SK-N-SH (cell line): ENCODE results near the gene MARS1. TPM values are rescaled to one million over a fixed set of nuclear protein-coding genes. Genes with fewer than 3 reads are reported as not detected.

Experiments used
- CTCF ChIA-PET: fragments of 300-600, 350-600 bp; formaldehyde crosslinking; extraction: SDS; loops from one replicate; lab custom pipeline; 2021; lab: Yijun Ruan, JAX
- POLR2A ChIA-PET: fragments of 350-600 bp; sonication (Branson Sonifier 250); formaldehyde crosslinking; extraction: SDS; loops from one replicate; lab custom pipeline; 2020; ENCODE audit warnings: antibody characterized with exemption, inconsistent platforms; lab: Yijun Ruan, JAX
- DNase-seq: peaks from one replicate; pipeline ENCODE4 v3.0.0; 2012
- H2AFZ ChIP-seq: fragments of 200-600 bp; sonication (generic); 2 replicates; pipeline ENCODE4 v1.8.1; 2016; ENCODE audit warnings: antibody characterized with exemption, mild to moderate bottlenecking, low read depth
- H3F3A ChIP-seq: fragments of 200-600 bp; sonication (generic); replicated peaks from 2 replicates; pipeline ENCODE3; 2016; ENCODE audit warnings: antibody characterized with exemption, mild to moderate bottlenecking; ENCODE audit not compliant: insufficient read depth
- H3K27ac ChIP-seq, 2 experiments: fragments of 200-500 bp in 1 of 2; fragments of 200-600 bp in 1 of 2; sonication (Bioruptor generic) in 1 of 2; sonication (generic), shearing (Covaris generic) in 1 of 2; 2 replicates each; pipeline versions ENCODE4 v1.5.1 to v1.6.1; 2014 to 2016; ENCODE audit warnings: low read depth in 2 of 2, inconsistent platforms in 1 of 2, low read length in 1 of 2, mild to moderate bottlenecking in 1 of 2, mixed read lengths in 1 of 2
- H3K27me3 ChIP-seq: fragments of 200-600 bp; sonication (generic), shearing (Covaris generic); 2 replicates; pipeline ENCODE4 v1.6.1; 2016; ENCODE audit warnings: mixed run types; ENCODE audit not compliant: insufficient read depth
- H3K36me3 ChIP-seq, 2 experiments: fragments of 200-500 bp in 1 of 2; fragments of 200-600 bp in 1 of 2; sonication (Bioruptor generic) in 1 of 2; sonication (generic) in 1 of 2; replicated peaks in 1 of 2; 2 replicates each; pipeline versions ENCODE3 to v1.5.1; 2014 to 2016; ENCODE audit warnings: low read length in 1 of 2, mild to moderate bottlenecking in 1 of 2; ENCODE audit not compliant: insufficient read depth in 2 of 2, control insufficient read depth in 1 of 2
- H3K4me1 ChIP-seq, 2 experiments: fragments of 200-500 bp in 1 of 2; fragments of 200-600 bp in 1 of 2; sonication (Bioruptor generic) in 1 of 2; sonication (generic), shearing (Covaris generic) in 1 of 2; 2 replicates each; pipeline versions ENCODE4 v1.5.1 to v1.6.1; 2014 to 2016; ENCODE audit warnings: low read depth in 1 of 2, low read length in 1 of 2, mixed run types in 1 of 2; ENCODE audit not compliant: insufficient read depth in 2 of 2, control insufficient read depth in 1 of 2
- H3K4me2 ChIP-seq: fragments of 200-600 bp; sonication (generic), shearing (Covaris generic); 2 replicates; pipeline ENCODE4 v1.6.1; 2017; ENCODE audit warnings: mixed run types
- H3K4me3 ChIP-seq, 2 experiments: fragments of 200-500 bp in 1 of 2; fragments of 200-600 bp in 1 of 2; sonication (Bioruptor generic) in 1 of 2; sonication (generic), shearing (Covaris generic) in 1 of 2; 2 replicates each; pipeline versions ENCODE4 v1.5.1 to v1.8.1; 2014 to 2016; ENCODE audit warnings: low read depth in 2 of 2, inconsistent platforms in 1 of 2, low read length in 1 of 2, mild to moderate bottlenecking in 1 of 2, mixed read lengths in 1 of 2, moderate library complexity in 1 of 2
- H3K79me2 ChIP-seq: fragments of 200-600 bp; sonication (generic); 2 replicates; pipeline ENCODE4 v1.8.1; 2017; ENCODE audit warnings: mild to moderate bottlenecking; ENCODE audit not compliant: insufficient read depth
- H3K9ac ChIP-seq: fragments of 200-600 bp; sonication (generic); 2 replicates; pipeline ENCODE4 v1.6.1; 2017; ENCODE audit warnings: mixed run types
- H3K9me2 ChIP-seq: fragments of 200-600 bp; sonication (generic); 2 replicates; pipeline ENCODE4 v1.6.1; 2017; ENCODE audit warnings: mixed run types
- H3K9me3 ChIP-seq: fragments of 200-600 bp; sonication (generic); 2 replicates; pipeline ENCODE4 v1.6.1; 2017; ENCODE audit warnings: mixed run types, mild to moderate bottlenecking, moderate library complexity
- H4K20me1 ChIP-seq: fragments of 200-600 bp; sonication (generic); 2 replicates; pipeline ENCODE4 v1.6.1; 2017; ENCODE audit warnings: mild to moderate bottlenecking, mixed run types; ENCODE audit not compliant: insufficient read depth
- CHD2 ChIP-seq: fragments of 150-350 bp; IDR thresholded peaks from 2 replicates; pipeline ENCODE4 v1.6.1; 2018; ENCODE audit warnings: low read length; ENCODE audit not compliant: partially characterized antibody
- ELF1 ChIP-seq: IDR thresholded peaks from 2 replicates; pipeline ENCODE4 v1.4.0; 2012
- EP300 ChIP-seq, 2 experiments: IDR thresholded peaks; 2 replicates each; pipeline versions ENCODE4 v1.4.0 to v1.6.1; 2012; ENCODE audit warnings: borderline replicate concordance in 1 of 2, low read depth in 1 of 2, low read length in 1 of 2
- FOSL2 ChIP-seq: IDR thresholded peaks from 2 replicates; pipeline ENCODE4 v1.4.0; 2012; ENCODE audit warnings: low read depth, mild to moderate bottlenecking, moderate library complexity, borderline replicate concordance
- GABPA ChIP-seq: IDR thresholded peaks from 2 replicates; pipeline ENCODE4 v1.4.0; 2012; ENCODE audit warnings: low read depth, mild to moderate bottlenecking
- JUND ChIP-seq: IDR thresholded peaks from 2 replicates; pipeline ENCODE4 v1.4.0; 2012
- MEF2A ChIP-seq: IDR thresholded peaks from 2 replicates; pipeline ENCODE4 v1.4.0; 2012; ENCODE audit warnings: low read depth, borderline replicate concordance
- MXI1 ChIP-seq: IDR thresholded peaks from 2 replicates; pipeline ENCODE4 v1.6.1; 2012; ENCODE audit warnings: mild to moderate bottlenecking, low read depth, low read length, improper control_type of control experiment
- NFIC ChIP-seq: IDR thresholded peaks from 2 replicates; pipeline ENCODE4 v1.4.0; 2012; ENCODE audit warnings: borderline replicate concordance
- POLR2AphosphoS5 ChIP-seq: IDR thresholded peaks from 2 replicates; pipeline ENCODE4 v1.6.1; 2012; ENCODE audit warnings: low read depth, low read length
- RCOR1 ChIP-seq: fragments of 150-350 bp; IDR thresholded peaks from 2 replicates; pipeline ENCODE4 v1.6.1; 2017; ENCODE audit warnings: antibody characterized with exemption, low read length
- RXRA ChIP-seq: IDR thresholded peaks from 2 replicates; pipeline ENCODE4 v1.4.0; 2012; ENCODE audit warnings: low read depth, mild to moderate bottlenecking, borderline replicate concordance
- YY1 ChIP-seq: IDR thresholded peaks from 2 replicates; pipeline ENCODE4 v1.4.0; 2012; ENCODE audit warnings: low read depth, mild to moderate bottlenecking
- WGBS: methylation state at CpG from one replicate; pipeline ENCODE4 v1.1.6; 2017; ENCODE audit warnings: low lambda C conversion rate; 5-methylcytosine and 5-hydroxymethylcytosine counted together
- polyA plus RNA-seq, 3 experiments: library from polyadenylated mRNA; depleted of rRNA; stranded (reverse); fragments of >200 nt; gene quantifications; 2 replicates each; pipeline ENCODE4 v1.2.3, GENCODE V29; 2012
- TF ChIP-seq, protein P1 (sequence below): fragments of 200-600 bp; sonication (generic); IDR thresholded peaks from 2 replicates; pipeline ENCODE4 v1.6.1; 2017; ENCODE audit warnings: antibody characterized with exemption, mild to moderate bottlenecking, moderate library complexity
- TF ChIP-seq, protein P2 (sequence below): IDR thresholded peaks from 2 replicates; pipeline ENCODE4 v1.4.0; 2012; ENCODE audit warnings: low read depth
- TF ChIP-seq, protein P3 (sequence below): IDR thresholded peaks from 2 replicates; pipeline ENCODE4; 2012
- TF ChIP-seq, protein P4 (sequence below): fragments of 150-350 bp; IDR thresholded peaks from 2 replicates; pipeline ENCODE4 v1.6.1; 2016; ENCODE audit warnings: mild to moderate bottlenecking, low read depth, low read length

MARS1 gene
- polyA plus RNA-seq, 1 of the 3 experiments (the other 2 are of a cell fraction), result 158 TPM

DNA sequence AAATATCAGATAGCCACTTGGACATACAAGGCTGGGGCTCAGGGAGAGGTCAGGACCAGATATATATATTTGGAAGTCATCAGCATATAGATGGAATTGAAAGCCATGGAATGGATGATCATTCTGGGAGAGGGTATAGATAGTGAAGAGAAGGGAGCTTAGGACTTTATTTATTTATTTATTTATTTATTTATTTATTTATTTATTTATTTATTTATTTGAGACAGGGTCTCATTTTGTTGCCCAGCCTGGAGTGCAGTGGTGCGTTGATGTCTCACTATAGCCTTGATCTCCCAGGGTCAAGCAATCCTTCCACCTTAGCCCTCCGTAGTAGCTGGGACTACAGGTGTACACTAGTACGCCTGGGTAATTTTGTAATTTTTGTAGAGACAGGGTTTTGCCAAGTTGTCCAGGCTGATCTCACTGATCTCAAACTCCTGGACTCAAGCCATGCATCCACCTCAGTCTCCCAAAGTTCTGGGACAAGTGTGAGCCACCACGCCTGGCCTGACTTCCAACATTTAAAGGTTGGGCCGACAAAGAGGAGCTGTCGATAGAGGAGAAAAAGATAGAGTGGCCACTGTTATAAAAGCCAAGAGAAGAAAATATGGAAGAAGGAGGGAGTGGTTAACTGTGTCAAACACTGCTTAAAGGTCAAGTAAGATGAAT lies 41.4 kb upstream of the MARS1 start (continued):
- TF ChIP-seq, protein P1, sequence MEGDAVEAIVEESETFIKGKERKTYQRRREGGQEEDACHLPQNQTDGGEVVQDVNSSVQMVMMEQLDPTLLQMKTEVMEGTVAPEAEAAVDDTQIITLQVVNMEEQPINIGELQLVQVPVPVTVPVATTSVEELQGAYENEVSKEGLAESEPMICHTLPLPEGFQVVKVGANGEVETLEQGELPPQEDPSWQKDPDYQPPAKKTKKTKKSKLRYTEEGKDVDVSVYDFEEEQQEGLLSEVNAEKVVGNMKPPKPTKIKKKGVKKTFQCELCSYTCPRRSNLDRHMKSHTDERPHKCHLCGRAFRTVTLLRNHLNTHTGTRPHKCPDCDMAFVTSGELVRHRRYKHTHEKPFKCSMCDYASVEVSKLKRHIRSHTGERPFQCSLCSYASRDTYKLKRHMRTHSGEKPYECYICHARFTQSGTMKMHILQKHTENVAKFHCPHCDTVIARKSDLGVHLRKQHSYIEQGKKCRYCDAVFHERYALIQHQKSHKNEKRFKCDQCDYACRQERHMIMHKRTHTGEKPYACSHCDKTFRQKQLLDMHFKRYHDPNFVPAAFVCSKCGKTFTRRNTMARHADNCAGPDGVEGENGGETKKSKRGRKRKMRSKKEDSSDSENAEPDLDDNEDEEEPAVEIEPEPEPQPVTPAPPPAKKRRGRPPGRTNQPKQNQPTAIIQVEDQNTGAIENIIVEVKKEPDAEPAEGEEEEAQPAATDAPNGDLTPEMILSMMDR, result no peak
- TF ChIP-seq CHD2 (no peak), EP300 (IDR thresholded peaks at IDR 0.05; ENCODE audit: borderline replicate concordance in 1 of 2, low read depth in 1 of 2, low read length in 1 of 2) (no peak), RCOR1 (no peak)
- TF ChIP-seq, protein P2, sequence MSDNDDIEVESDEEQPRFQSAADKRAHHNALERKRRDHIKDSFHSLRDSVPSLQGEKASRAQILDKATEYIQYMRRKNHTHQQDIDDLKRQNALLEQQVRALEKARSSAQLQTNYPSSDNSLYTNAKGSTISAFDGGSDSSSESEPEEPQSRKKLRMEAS, result no peak
- TF ChIP-seq, all 33 proteins: peak for 0

DNA sequence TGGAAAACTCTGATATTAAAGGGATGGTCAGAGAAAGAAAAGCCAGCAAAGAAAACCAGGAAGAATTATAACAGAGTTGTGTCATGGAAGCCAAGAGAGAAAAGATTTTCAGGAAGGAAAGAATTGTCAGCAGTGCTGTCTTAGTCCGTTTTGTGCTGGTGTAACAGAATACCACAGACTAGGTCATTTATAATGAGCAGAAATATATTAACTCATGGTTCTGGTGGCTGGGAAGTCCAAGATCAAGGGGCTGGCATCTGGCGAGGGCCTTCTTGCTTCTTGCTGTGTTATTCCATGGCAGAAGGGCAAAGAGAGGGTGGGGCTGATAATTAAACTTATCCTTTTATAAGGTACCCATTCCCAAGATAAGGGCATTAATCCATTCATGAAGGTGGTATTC lies 39.2 kb upstream of the MARS1 start:
- Histone ChIP-seq H3K27ac (no peak overlapping the region), H3K4me3 (no peak overlapping the region), H2AFZ (no peak overlapping the region), H3K36me3 (no peaks in the 10 kb centered on the region), H3K27me3 (no peaks in the 10 kb centered on the region), H3K9me2 (no peaks in the 10 kb centered on the region), H3K4me2 (no peak overlapping the region), H3K4me1 (peaks cover 2 to 6% of the 10 kb centered on the region in 2 experiments; a peak in 2 of 4 replicates), H3K9me3 (no peaks in the 10 kb centered on the region), H3K9ac (no peak overlapping the region), H4K20me1 (no peaks in the 10 kb centered on the region), H3F3A (no peaks in the 10 kb centered on the region), H3K79me2 (no peaks in the 10 kb centered on the region)
- CTCF ChIA-PET, result interaction anchor here (1.0 to 2.8 kb wide), 4 partner anchors 13 to 183 kb away, joined by 3 to 10 read pairs (median 6); no protein-coding TSS in a partner anchor
- TF ChIP-seq ELF1, result no peak
- no peak for TF ChIP-seq RXRA
- no peak for TF ChIP-seq CHD2
- no peak for TF ChIP-seq RCOR1
- no peak for TF ChIP-seq MXI1
- TF ChIP-seq YY1, result no peak
- TF ChIP-seq, protein P3, sequence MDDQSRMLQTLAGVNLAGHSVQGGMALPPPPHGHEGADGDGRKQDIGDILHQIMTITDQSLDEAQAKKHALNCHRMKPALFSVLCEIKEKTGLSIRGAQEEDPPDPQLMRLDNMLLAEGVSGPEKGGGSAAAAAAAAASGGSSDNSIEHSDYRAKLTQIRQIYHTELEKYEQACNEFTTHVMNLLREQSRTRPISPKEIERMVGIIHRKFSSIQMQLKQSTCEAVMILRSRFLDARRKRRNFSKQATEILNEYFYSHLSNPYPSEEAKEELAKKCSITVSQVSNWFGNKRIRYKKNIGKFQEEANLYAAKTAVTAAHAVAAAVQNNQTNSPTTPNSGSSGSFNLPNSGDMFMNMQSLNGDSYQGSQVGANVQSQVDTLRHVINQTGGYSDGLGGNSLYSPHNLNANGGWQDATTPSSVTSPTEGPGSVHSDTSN, result no peak
- no peak for TF ChIP-seq MEF2A
- no peak for TF ChIP-seq GABPA
- TF ChIP-seq POLR2AphosphoS5, result no peak
- TF ChIP-seq JUND, result no peak
- TF ChIP-seq EP300 (IDR thresholded peaks at IDR 0.05; ENCODE audit: borderline replicate concordance in 1 of 2, low read depth in 1 of 2, low read length in 1 of 2), result no peak
- TF ChIP-seq FOSL2, result no peak
- TF ChIP-seq, protein P4, sequence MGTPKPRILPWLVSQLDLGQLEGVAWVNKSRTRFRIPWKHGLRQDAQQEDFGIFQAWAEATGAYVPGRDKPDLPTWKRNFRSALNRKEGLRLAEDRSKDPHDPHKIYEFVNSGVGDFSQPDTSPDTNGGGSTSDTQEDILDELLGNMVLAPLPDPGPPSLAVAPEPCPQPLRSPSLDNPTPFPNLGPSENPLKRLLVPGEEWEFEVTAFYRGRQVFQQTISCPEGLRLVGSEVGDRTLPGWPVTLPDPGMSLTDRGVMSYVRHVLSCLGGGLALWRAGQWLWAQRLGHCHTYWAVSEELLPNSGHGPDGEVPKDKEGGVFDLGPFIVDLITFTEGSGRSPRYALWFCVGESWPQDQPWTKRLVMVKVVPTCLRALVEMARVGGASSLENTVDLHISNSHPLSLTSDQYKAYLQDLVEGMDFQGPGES, result no peak
- no peak for TF ChIP-seq NFIC
- POLR2A ChIA-PET, result no interaction called here
- 66% methylated on average over 2 of the region's 2 CpGs for WGBS
- DNase-seq, result no peak
